Activated naive CD4-positive, alpha-beta T cell treated with anti-CD3 and anti-CD28 coated beads, Interleukin-2, amount 10 ng/mL, durations not matched to agents 7 days and 5 days (primary cell): ENCODE results near the gene BLOC1S1.

Experiments
- CTCF ChIA-PET: fragments of 350-600 bp; sonication (Branson Sonifier 250); formaldehyde crosslinking; loops from one replicate; lab custom pipeline; 2021; ENCODE audit warnings: antibody characterized with exemption; lab: Charles Lee
- DNase-seq: peaks from one replicate; pipeline ENCODE4 v3.0.0-alpha.2; 2020
- H3K27ac Mint-ChIP-seq: one replicate; pipeline ENCODE4 v1.8.0; 2021; ENCODE audit warnings: mild to moderate bottlenecking, moderate library complexity, mixed read lengths
- H3K27me3 Mint-ChIP-seq: one replicate; pipeline ENCODE4 v1.8.0; 2021; ENCODE audit warnings: mild to moderate bottlenecking, mixed read lengths
- H3K36me3 Mint-ChIP-seq: one replicate; pipeline ENCODE4 v1.8.0; 2021; ENCODE audit warnings: mixed read lengths
- H3K4me1 Mint-ChIP-seq: one replicate; pipeline ENCODE4 v1.8.0; 2021; ENCODE audit warnings: mixed read lengths
- H3K4me3 Mint-ChIP-seq: one replicate; pipeline ENCODE4 v1.8.0; 2021; ENCODE audit warnings: mild to moderate bottlenecking, moderate library complexity, mixed read lengths
- H3K9me3 Mint-ChIP-seq: one replicate; pipeline ENCODE4 v1.8.0; 2021; ENCODE audit warnings: mixed read lengths

Gene BLOC1S1

DNA sequence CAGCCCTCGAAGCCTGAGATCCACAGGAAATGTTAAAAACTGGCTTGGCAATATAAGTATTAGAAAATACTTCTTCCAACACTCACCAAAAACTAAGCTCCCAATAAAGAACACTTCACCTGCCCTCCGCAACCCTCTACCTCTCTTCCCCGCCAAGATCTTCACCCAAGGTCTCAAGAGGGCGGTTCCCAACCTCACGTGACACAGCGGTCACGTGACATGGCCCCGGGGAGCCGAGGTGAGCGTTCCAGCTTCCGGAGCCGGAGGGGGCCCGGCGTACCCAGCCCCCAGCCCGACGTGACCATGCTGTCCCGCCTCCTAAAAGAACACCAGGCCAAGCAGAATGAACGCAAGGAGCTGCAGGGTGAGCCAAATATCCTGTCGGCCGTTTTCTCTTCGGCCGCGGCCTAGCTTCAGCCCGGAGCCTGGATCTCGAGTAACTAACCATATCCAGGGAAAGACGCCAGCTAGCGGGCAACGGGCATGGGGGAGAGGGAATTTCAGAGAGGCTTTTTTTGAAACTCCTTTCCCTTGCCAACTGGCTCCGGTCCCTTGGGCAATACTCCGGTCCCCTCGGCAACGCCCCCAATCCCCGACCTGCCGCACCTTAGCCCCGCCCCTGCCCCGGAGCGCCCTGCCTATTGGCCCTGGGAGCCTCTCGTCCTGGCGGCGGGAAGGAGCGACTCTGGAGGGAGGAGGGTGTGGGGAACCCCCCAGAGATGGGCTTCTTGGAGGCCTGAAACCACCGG lies at the start of gene BLOC1S1:
Gene BLOC1S1, plus strand, starts transcription at position 214 of the 749 bp plus-strand sequence. Its CDS starts 6 bp downstream, at position 220.
- H3K4me1 Mint-ChIP-seq, result peaks cover 49% of the 10 kb centered on the region
- peak; percentile 96 for DNase-seq
- H3K4me3 Mint-ChIP-seq, result peak within 1 kb of the TSS; percentile 90
- no peaks in the 10 kb centered on the region for H3K9me3 Mint-ChIP-seq
- H3K27me3 Mint-ChIP-seq, result peaks cover 26% of the 10 kb centered on the region
- H3K27ac Mint-ChIP-seq, result peak within 1 kb of the TSS; percentile 94
- CTCF ChIA-PET, result interaction anchor here (0.7 to 11.3 kb wide), 4 partner anchors 9 to 70 kb away, joined by 3 to 166 read pairs (median 4); no protein-coding TSS in a partner anchor
- peaks cover 16% of the 10 kb centered on the region for H3K36me3 Mint-ChIP-seq

DNA sequence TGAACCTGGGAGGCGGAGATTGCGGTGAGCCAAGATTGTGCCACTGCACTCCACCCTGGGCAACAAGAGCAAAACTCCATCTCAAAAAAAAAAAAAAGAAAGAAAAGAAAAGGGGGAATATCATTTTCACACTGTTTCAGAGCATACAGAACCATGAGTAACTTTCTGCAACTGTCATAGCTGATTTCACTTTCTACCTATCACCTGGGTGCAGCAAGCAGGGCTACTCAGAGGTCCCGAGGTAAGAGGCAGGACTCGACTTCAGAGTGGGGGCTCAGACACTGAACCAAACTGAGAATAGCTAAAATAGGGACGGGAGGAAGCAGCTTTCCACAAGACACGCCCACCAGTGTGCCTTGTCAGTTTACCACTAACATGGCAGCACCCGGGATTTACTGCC lies 49.3 kb upstream of the BLOC1S1 start:
- Mint-ChIP-seq H3K27me3 (peaks cover 9% of the 10 kb centered on the region), H3K36me3 (no peaks in the 10 kb centered on the region), H3K9me3 (no peaks in the 10 kb centered on the region), H3K27ac (no peak overlapping the region), H3K4me1 (no peaks in the 10 kb centered on the region), H3K4me3 (no peak overlapping the region)
- CTCF ChIA-PET, result interaction anchor here (0.6 to 0.8 kb wide), 2 partner anchors 11 to 619 kb away, joined by 3 read pairs; no protein-coding TSS in a partner anchor
- no peak for DNase-seq

DNA sequence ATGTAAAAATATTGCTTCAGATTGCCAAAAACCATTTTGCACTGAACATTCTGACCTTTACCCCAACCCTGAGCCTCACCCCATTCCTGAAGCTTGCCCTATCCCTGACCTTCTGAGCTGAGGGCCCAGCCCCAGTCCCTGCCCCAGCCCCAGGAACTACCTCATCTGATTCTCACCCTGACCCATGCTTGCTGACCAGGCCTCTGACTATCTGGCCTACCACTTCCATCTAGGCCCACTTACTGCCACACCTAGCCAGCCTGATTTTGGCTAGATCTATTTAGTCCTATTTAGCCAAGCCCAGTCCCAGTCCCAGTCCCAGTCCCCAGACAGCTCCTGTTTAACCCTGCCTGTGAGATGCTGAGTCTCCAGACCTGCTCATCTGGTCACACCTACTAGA lies 45.6 kb upstream of the BLOC1S1 start:
- no peaks in the 10 kb centered on the region for H3K9me3 Mint-ChIP-seq
- H3K4me1 Mint-ChIP-seq, result no peaks in the 10 kb centered on the region
- no peaks in the 10 kb centered on the region for H3K36me3 Mint-ChIP-seq
- DNase-seq, result no peak
- no peak overlapping the region for H3K27ac Mint-ChIP-seq
- H3K27me3 Mint-ChIP-seq, result peaks cover 4% of the 10 kb centered on the region
- H3K4me3 Mint-ChIP-seq, result no peak overlapping the region
- CTCF ChIA-PET, result interaction anchor here (3.3 kb wide), 1 partner anchor 14 kb away, joined by 17 read pairs; no protein-coding TSS in a partner anchor

DNA sequence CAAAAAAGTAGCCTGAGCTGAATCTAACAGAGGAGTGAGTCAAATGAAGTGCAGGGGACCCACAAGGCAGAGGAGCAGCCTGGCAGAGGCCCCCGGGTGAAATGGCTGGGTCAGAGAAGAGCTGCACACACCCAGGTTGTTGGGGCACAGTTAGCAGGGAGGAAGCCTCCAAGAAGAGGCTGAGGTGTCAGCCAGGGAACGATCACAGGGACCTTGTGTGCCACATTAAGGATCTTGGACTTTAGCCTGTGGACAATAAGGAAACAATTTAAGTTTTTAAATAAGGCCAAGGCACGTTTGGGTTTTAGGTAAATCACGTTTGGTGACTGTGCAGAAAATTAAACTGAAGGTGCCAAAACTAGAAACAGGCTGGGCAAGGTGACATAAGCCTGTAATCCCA lies 44.1 kb upstream of the BLOC1S1 start:
- Mint-ChIP-seq H3K27ac (no peak overlapping the region), H3K9me3 (no peaks in the 10 kb centered on the region), H3K27me3 (peaks cover 11% of the 10 kb centered on the region), H3K4me3 (no peak overlapping the region), H3K4me1 (no peaks in the 10 kb centered on the region), H3K36me3 (no peaks in the 10 kb centered on the region)
- DNase-seq, result no peak
- CTCF ChIA-PET, result no interaction called here

DNA sequence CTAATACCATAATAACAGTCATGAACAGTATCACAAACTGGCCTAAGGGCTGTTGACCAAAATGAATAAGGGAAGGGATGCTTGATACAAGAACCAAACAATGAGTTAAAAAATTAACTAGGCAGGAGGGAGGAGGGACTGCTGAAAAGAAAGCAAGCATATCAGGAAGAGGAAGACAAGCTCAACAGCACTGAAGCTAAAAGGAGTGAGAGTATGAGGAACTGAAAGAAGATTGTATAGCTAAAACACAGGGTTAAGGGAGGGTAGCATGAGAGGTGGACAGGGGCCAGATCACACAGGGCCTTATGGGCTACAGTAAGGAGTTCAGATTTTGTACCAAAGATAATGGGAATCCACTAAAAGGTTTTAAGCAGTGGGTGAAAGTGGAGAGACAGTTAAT lies 42.2 kb upstream of the BLOC1S1 start:
- CTCF ChIA-PET, result interaction anchor here (0.9 kb wide), 1 partner anchor 27 kb away, joined by 3 read pairs; no protein-coding TSS in a partner anchor
- Mint-ChIP-seq H3K27me3 (peaks cover 18% of the 10 kb centered on the region), H3K4me1 (no peaks in the 10 kb centered on the region), H3K9me3 (no peaks in the 10 kb centered on the region), H3K27ac (no peak overlapping the region), H3K36me3 (no peaks in the 10 kb centered on the region), H3K4me3 (no peak overlapping the region)
- no peak for DNase-seq

DNA sequence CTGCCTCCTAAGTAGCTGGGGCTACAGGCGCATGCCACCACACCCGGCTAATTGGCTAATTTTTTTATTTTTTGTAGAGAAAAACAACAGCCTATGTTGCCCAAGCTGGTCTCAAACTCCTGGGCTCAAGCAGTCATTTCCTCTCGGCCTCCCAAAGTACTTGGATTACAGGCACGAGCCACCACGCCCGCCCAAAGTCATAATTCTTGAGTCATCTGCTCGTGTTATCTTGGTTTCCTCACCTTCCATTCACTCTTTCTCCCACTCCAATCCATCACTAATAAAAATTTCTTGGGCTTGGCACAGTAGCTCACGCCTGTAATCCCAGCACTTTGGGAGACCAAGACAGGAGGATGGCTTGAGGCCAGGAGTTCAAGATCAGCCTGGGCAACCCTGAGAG lies 40.2 kb upstream of the BLOC1S1 start:
- H3K4me1 Mint-ChIP-seq, result no peaks in the 10 kb centered on the region
- no peak overlapping the region for H3K27ac Mint-ChIP-seq
- CTCF ChIA-PET, result interaction anchor here (1.6 kb wide), 1 partner anchor 19 kb away, joined by 4 read pairs; no protein-coding TSS in a partner anchor
- H3K4me3 Mint-ChIP-seq, result no peak overlapping the region
- no peaks in the 10 kb centered on the region for H3K9me3 Mint-ChIP-seq
- peaks cover 32% of the 10 kb centered on the region for H3K27me3 Mint-ChIP-seq
- no peaks in the 10 kb centered on the region for H3K36me3 Mint-ChIP-seq
- DNase-seq, result no peak

DNA sequence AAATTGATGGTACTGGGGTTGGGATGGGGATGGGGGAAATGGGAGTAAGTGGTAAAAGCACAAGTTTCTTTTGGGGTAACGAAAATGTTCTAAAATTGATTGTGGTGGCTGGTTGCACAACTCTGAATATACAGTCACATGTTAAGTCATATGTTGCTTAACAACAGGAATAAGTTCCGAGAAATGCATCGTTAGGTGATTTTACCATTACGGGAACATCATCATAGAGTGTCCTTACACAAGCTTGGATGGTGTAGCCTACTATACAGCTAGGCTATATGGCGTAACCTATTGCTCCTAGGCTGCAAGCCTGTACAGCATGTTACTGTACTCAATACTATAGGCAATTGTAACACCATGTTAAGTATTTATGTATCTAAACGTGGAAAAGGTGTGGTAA lies 39.1 kb upstream of the BLOC1S1 start:
- no peaks in the 10 kb centered on the region for H3K4me1 Mint-ChIP-seq
- H3K9me3 Mint-ChIP-seq, result no peaks in the 10 kb centered on the region
- H3K27me3 Mint-ChIP-seq, result peaks cover 43% of the 10 kb centered on the region
- no peak overlapping the region for H3K27ac Mint-ChIP-seq
- no peaks in the 10 kb centered on the region for H3K36me3 Mint-ChIP-seq
- DNase-seq, result no peak
- CTCF ChIA-PET, result interaction anchor here (0.8 to 1.0 kb wide), 2 partner anchors 10 to 21 kb away, joined by 3 to 4 read pairs; no protein-coding TSS in a partner anchor
- no peak overlapping the region for H3K4me3 Mint-ChIP-seq

DNA sequence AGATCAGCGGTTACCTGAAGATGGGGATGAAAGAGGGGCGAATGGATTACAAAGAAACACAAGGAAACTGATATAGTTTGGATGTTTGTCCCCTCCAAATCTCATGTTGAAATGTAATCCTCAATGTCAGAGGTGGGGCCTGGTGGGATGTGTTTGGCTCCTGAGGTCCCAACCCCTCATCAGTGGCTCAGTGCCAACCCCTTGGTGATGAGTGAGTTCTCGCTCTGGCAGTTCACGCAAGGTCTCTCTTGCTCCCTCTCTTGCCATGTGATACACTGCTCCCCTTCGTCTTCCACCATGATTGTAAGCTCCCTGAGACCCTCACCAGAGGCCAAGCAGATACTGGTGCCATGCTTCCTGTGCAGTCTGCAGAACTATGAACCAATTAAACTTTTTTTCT lies 36.2 kb upstream of the BLOC1S1 start:
- Mint-ChIP-seq H3K4me1 (no peaks in the 10 kb centered on the region), H3K4me3 (no peak overlapping the region), H3K9me3 (no peaks in the 10 kb centered on the region), H3K36me3 (no peaks in the 10 kb centered on the region), H3K27ac (no peak overlapping the region), H3K27me3 (peaks cover 64% of the 10 kb centered on the region)
- no peak for DNase-seq
- CTCF ChIA-PET, result interaction anchor here (1.1 kb wide), 1 partner anchor 58 kb away, joined by 3 read pairs; no protein-coding TSS in a partner anchor

DNA sequence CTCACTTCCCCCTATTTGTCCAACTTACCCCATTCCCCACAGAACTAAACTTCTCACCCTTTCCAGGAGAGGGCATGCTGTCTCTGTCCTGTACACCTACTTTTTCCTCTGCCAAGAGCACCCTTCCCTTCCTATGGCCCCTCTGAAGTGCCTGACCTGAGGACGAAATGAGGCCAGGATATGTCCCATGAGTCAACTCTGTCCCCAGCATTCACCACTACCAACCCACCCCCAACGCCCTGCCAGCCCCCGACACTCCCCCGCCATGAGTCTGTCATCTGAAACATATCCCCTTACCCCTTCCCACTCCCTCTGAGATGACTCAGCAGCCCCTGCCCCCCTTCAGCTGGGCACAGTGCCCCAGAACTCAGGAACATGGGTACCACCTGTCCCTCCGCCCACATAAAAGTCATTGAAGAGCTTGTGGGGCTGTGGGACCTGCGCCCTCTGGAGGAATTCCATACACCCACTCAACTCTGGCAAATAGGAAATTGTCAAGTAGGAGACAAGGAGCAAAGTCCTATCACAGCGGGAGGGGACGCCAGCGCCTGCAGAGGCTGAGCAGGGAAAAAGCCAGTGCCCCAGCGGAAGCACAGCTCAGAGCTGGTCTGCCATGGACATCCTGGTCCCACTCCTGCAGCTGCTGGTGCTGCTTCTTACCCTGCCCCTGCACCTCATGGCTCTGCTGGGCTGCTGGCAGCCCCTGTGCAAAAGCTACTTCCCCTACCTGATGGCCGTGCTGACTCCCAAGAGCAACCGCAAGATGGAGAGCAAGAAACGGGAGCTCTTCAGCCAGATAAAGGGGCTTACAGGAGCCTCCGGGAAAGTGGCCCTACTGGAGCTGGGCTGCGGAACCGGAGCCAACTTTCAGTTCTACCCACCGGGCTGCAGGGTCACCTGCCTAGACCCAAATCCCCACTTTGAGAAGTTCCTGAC lies 34.4 kb upstream of the BLOC1S1 start:
- Mint-ChIP-seq H3K9me3 (no peaks in the 10 kb centered on the region), H3K27ac (no peak overlapping the region), H3K27me3 (peaks cover 63% of the 10 kb centered on the region), H3K36me3 (no peaks in the 10 kb centered on the region), H3K4me3 (no peak overlapping the region), H3K4me1 (no peaks in the 10 kb centered on the region)
- CTCF ChIA-PET, result interaction anchor here (0.9 to 1.4 kb wide), 3 partner anchors 25 to 56 kb away, joined by 3 to 7 read pairs (median 7); partner anchors contain the start of gene RDH5
- no peak for DNase-seq

DNA sequence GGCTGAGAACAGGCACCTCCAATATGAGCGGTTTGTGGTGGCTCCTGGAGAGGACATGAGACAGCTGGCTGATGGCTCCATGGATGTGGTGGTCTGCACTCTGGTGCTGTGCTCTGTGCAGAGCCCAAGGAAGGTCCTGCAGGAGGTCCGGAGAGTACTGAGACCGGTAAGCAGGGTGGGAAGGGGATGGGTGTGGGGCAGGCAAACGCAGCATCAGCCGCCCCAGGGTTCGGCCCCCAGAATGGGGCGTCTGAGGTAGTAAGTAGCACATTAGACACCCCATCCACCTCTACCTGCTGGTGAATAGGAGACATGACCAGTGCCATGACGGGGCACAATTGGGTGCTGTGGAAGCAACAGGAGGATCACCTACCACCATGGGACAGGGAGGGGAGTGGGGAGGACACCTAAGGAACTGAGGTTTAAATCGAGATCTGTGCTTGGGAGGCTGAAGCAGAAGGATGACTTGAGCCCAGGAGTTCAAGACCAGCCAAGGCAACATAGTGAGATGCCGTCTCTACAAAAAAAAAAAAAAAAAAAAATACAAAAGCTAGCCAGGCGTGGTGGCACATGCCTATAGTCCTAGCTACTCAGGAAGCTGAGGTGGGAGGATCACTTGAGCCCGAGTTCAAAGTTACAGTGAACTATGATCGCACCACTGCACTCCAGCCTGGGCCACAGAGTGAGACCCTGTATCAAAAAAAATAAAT lies 33.6 kb upstream of the BLOC1S1 start:
- no peak for DNase-seq
- Mint-ChIP-seq H3K9me3 (no peaks in the 10 kb centered on the region), H3K27ac (no peak overlapping the region), H3K36me3 (no peaks in the 10 kb centered on the region), H3K4me3 (no peak overlapping the region), H3K4me1 (no peaks in the 10 kb centered on the region), H3K27me3 (peaks cover 67% of the 10 kb centered on the region)
- CTCF ChIA-PET, result interaction anchor here (0.9 to 1.4 kb wide), 3 partner anchors 26 to 56 kb away, joined by 3 to 7 read pairs (median 7); partner anchors contain the start of gene RDH5

DNA sequence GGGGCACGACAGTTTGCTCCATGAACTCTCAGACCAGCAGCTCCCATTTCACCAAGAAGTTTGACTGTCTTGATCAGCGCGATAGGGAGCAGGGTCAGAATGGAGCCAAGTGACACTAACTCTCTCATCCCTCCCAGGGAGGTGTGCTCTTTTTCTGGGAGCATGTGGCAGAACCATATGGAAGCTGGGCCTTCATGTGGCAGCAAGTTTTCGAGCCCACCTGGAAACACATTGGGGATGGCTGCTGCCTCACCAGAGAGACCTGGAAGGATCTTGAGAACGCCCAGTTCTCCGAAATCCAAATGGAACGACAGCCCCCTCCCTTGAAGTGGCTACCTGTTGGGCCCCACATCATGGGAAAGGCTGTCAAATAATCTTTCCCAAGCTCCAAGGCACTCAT lies 32.2 kb upstream of the BLOC1S1 start:
- DNase-seq, result no peak
- no peaks in the 10 kb centered on the region for H3K9me3 Mint-ChIP-seq
- H3K4me3 Mint-ChIP-seq, result no peak overlapping the region
- CTCF ChIA-PET, result interaction anchor here (0.9 kb wide), 1 partner anchor 46 kb away, joined by 3 read pairs; no protein-coding TSS in a partner anchor
- no peaks in the 10 kb centered on the region for H3K4me1 Mint-ChIP-seq
- H3K27me3 Mint-ChIP-seq, result peaks cover 68% of the 10 kb centered on the region
- no peak overlapping the region for H3K27ac Mint-ChIP-seq
- H3K36me3 Mint-ChIP-seq, result no peaks in the 10 kb centered on the region

DNA sequence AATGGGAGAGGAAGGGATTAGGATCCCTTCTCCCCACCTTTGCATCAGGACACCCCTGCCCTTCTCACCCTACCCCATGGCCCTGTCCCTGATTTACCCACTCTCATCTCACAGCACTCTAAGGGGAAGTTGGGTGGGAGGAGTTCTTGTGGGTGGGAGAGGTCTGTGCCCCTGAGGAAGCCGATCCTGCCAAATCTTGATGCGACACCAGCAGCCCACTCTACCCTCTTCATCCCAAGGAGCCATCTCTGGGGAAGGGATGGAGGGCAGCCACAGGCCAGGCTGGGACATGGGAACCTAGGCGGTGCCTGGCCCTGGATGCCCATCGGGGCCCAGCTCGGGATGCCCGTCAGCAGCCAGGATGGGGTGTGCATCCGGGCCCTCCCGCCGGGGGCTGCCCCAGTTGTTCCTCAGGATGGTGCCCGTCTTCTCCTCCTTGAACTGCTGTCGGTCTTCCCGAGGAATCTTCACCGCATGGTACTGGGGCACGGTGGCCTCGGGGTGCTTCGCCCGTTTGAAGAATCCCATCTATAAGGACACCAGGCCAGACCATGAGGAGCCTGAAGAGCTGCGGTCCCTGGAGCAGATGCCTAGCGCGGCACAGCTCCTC lies 31.0 kb upstream of the BLOC1S1 start:
- Mint-ChIP-seq H3K9me3 (no peaks in the 10 kb centered on the region), H3K4me1 (no peaks in the 10 kb centered on the region), H3K27me3 (peaks cover 59% of the 10 kb centered on the region), H3K36me3 (no peaks in the 10 kb centered on the region), H3K4me3 (no peak overlapping the region), H3K27ac (no peak overlapping the region)
- DNase-seq, result no peak
- CTCF ChIA-PET, result no interaction called here

DNA sequence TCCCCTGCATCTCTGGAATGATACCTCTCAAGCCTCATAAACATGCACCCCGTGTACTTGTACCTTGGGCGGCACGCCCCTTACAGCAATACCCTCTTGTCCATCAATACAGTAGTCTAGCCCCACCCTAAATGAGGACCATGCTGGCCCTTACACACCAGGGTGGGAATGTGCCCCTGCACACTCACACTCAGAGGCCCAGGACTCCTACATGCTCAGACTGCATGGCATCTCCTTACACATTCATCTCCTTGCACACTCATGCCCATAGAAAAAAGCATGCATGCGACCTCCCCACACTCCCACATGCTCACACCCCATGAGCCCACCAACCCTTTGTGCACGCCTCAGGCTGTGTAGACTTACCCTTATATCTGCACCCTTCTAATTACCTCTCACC lies 30.2 kb upstream of the BLOC1S1 start:
- Mint-ChIP-seq H3K4me1 (no peaks in the 10 kb centered on the region), H3K9me3 (no peaks in the 10 kb centered on the region), H3K27me3 (peaks cover 54% of the 10 kb centered on the region), H3K4me3 (no peak overlapping the region), H3K36me3 (no peaks in the 10 kb centered on the region), H3K27ac (no peak overlapping the region)
- no peak for DNase-seq
- CTCF ChIA-PET, result no interaction called here
